ENCODE data around the gene FXYD4.

FXYD4 gene

DNA sequence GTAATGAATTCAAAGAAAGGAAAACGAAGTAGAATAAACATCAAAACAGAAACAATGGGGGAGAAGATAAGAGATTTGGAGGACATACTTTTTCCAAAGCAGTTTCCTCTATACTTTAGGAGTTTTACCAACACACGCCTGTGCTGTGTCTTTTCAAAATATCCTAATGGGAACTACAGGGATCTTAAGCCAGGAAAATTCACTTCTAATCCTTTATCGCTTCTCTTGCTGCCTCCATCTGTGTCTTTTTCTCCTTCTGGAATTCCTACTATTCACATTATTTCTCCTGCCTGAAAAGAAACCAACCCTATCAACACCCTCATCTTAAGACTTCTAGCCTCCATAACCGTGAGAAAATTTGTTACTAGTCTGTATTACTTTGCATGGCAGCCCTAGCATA is 30.7 kb downstream of the FXYD4 start:
- Histone ChIP-seq H4K91ac (ENCODE audit: low read length) (no peak overlapping the region), H2AFZ (ENCODE audit: low read depth, low read length) (no peak overlapping the region), H2BK120ac (ENCODE audit: low read depth, low read length) (no peak overlapping the region), H3K4ac (ENCODE audit: low read depth in 1 of 2, low read length in 2 of 2) (no peak overlapping the region), H2BK15ac (ENCODE audit: low read depth, poor library complexity, severe bottlenecking) (no peak overlapping the region), H3K4me3 (ENCODE audit: insufficient read depth in 1 of 2, low read depth in 1 of 2, low read length in 2 of 2) (no peak overlapping the region), H4K8ac (ENCODE audit: low read length) (no peak overlapping the region), H3K9ac (ENCODE audit: low read length) (peak overlapping the region; percentile 43), H3K36me3 (ENCODE audit: control insufficient read depth in 1 of 2, insufficient read depth in 2 of 2, low read depth in 1 of 2, low read length in 2 of 2) (peaks cover 9 to 42% of the 10 kb centered on the region in 2 experiments), H2AK5ac (ENCODE audit: low read length, severe bottlenecking) (no peak overlapping the region), H3K79me1 (replicated peaks; ENCODE audit: low read length, poor library complexity, severe bottlenecking) (no peaks in the 10 kb centered on the region), H2BK12ac (ENCODE audit: low read length in 2 of 2) (no peak overlapping the region), H3K18ac (ENCODE audit: low read depth in 1 of 2, low read length in 2 of 2) (no peak overlapping the region), H3K4me2 (ENCODE audit: low read length, poor library complexity, severe bottlenecking) (no peak overlapping the region), H3K27me3 (ENCODE audit: control insufficient read depth in 1 of 2, insufficient read depth in 1 of 2, low read length in 2 of 2) (no peaks in the 10 kb centered on the region), H3K27ac (ENCODE audit: low read length, poor library complexity, severe bottlenecking) (no peak overlapping the region), H2BK5ac (ENCODE audit: low read depth, low read length, poor library complexity, severe bottlenecking) (no peak overlapping the region), H3K4me1 (ENCODE audit: control insufficient read depth, insufficient read depth, low read depth, low read length) (peaks cover 22% of the 10 kb centered on the region), H3K23ac (ENCODE audit: low read length in 2 of 2) (no peak overlapping the region), H3K9me3 (ENCODE audit: control insufficient read depth, low read length) (no peaks in the 10 kb centered on the region), H3K14ac (ENCODE audit: low read length in 2 of 2) (no peak overlapping the region)
- 61% methylated on average over 3 of the region's 4 CpGs for WGBS
- no peak for DNase-seq

GRCh38 chr10:43402880-43403452 is 31.5 kb downstream of the FXYD4 start:
- H3K9me3 ChIP-seq (ENCODE audit: control insufficient read depth, low read length) = no peaks in the 10 kb centered on the region
- no peak overlapping the region for H2AFZ ChIP-seq (ENCODE audit: low read depth, low read length)
- H2AK5ac ChIP-seq (ENCODE audit: low read length, severe bottlenecking) = no peak overlapping the region
- no peak overlapping the region for H3K4me3 ChIP-seq (ENCODE audit: insufficient read depth in 1 of 2, low read depth in 1 of 2, low read length in 2 of 2)
- H2BK12ac ChIP-seq (ENCODE audit: low read length in 2 of 2) = no peak overlapping the region
- H2BK120ac ChIP-seq (ENCODE audit: low read depth, low read length) = no peak overlapping the region
- no peaks in the 10 kb centered on the region for H3K79me1 ChIP-seq (replicated peaks; ENCODE audit: low read length, poor library complexity, severe bottlenecking)
- no peak overlapping the region for H3K27ac ChIP-seq (ENCODE audit: low read length, poor library complexity, severe bottlenecking)
- H3K14ac ChIP-seq (ENCODE audit: low read length in 2 of 2) = no peak overlapping the region
- H3K4me2 ChIP-seq (ENCODE audit: low read length, poor library complexity, severe bottlenecking) = no peak overlapping the region
- 97% methylated on average over 7 of the region's 7 CpGs for WGBS
- peaks cover 9 to 42% of the 10 kb centered on the region in 2 experiments for H3K36me3 ChIP-seq (ENCODE audit: control insufficient read depth in 1 of 2, insufficient read depth in 2 of 2, low read depth in 1 of 2, low read length in 2 of 2)
- H3K4me1 ChIP-seq (ENCODE audit: control insufficient read depth, insufficient read depth, low read depth, low read length) = peaks cover 22% of the 10 kb centered on the region
- H4K8ac ChIP-seq (ENCODE audit: low read length) = no peak overlapping the region
- no peak for DNase-seq
- H2BK5ac ChIP-seq (ENCODE audit: low read depth, low read length, poor library complexity, severe bottlenecking) = no peak overlapping the region
- H3K4ac ChIP-seq (ENCODE audit: low read depth in 1 of 2, low read length in 2 of 2) = no peak overlapping the region
- no peak overlapping the region for H4K91ac ChIP-seq (ENCODE audit: low read length)
- peak overlapping the region; percentile 43 for H3K9ac ChIP-seq (ENCODE audit: low read length)
- H3K18ac ChIP-seq (ENCODE audit: low read depth in 1 of 2, low read length in 2 of 2) = no peak overlapping the region
- H2BK15ac ChIP-seq (ENCODE audit: low read depth, poor library complexity, severe bottlenecking) = no peak overlapping the region
- no peaks in the 10 kb centered on the region for H3K27me3 ChIP-seq (ENCODE audit: control insufficient read depth in 1 of 2, insufficient read depth in 1 of 2, low read length in 2 of 2)
- no peak overlapping the region for H3K23ac ChIP-seq (ENCODE audit: low read length in 2 of 2)

DNA sequence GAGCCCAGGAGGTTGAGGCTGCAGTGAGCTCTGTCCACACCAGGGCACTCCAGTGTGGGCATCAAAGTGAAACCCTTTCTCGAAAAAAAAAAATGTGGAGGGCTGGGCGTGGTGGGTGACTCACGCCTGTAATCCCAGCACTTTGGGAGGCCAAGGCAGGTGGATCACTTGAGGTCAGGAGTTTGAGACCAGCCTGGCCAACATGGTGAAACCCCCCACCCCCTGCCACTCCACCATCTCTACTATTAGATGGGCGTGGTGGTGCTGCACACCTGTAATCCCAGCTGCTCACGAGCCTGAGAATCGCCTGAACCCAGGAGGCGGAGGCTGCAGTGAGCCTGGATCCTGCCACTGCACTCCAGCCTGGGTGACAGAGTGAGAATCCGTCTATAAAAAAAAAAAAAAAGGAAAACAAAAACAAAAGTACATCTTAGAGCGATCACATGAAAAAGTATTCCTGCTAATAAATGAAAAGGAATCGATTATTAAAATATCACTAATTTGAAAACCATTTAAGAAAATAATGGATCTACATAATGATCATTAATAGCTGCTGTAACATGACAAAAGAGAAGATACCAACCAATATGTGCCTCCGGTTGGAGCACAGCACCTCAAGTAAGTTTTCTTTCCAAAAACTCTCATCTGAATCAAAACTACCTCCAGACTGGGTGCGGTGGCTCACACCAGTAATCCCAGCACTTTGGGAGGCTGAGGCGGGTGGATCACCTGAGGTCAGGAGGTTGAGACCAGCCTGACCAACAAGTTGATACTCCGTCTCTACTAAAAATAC is 32.7 kb downstream of the FXYD4 start:
- Histone ChIP-seq H3K9me3 (ENCODE audit: control insufficient read depth, low read length) (no peaks in the 10 kb centered on the region), H2BK5ac (ENCODE audit: low read depth, low read length, poor library complexity, severe bottlenecking) (no peak overlapping the region), H3K18ac (ENCODE audit: low read depth in 1 of 2, low read length in 2 of 2) (no peak overlapping the region), H3K27ac (ENCODE audit: low read length, poor library complexity, severe bottlenecking) (no peak overlapping the region), H3K36me3 (ENCODE audit: control insufficient read depth in 1 of 2, insufficient read depth in 2 of 2, low read depth in 1 of 2, low read length in 2 of 2) (peaks cover 9 to 37% of the 10 kb centered on the region in 2 experiments), H3K23ac (ENCODE audit: low read length in 2 of 2) (peak overlapping the region in 1 of 2 experiments; percentile 83), H3K14ac (ENCODE audit: low read length in 2 of 2) (no peak overlapping the region), H3K4me3 (ENCODE audit: insufficient read depth in 1 of 2, low read depth in 1 of 2, low read length in 2 of 2) (peak overlapping the region in 1 of 2 experiments; percentile 36), H2BK12ac (ENCODE audit: low read length in 2 of 2) (peak overlapping the region in 1 of 2 experiments; percentile 63), H3K4me2 (ENCODE audit: low read length, poor library complexity, severe bottlenecking) (no peak overlapping the region), H3K27me3 (ENCODE audit: control insufficient read depth in 1 of 2, insufficient read depth in 1 of 2, low read length in 2 of 2) (no peaks in the 10 kb centered on the region), H3K9ac (ENCODE audit: low read length) (peak overlapping the region; percentile 63), H4K91ac (ENCODE audit: low read length) (no peak overlapping the region), H2AK5ac (ENCODE audit: low read length, severe bottlenecking) (no peak overlapping the region), H2AFZ (ENCODE audit: low read depth, low read length) (no peak overlapping the region), H2BK120ac (ENCODE audit: low read depth, low read length) (no peak overlapping the region), H3K4me1 (ENCODE audit: control insufficient read depth, insufficient read depth, low read depth, low read length) (peaks cover 17% of the 10 kb centered on the region), H3K79me1 (replicated peaks; ENCODE audit: low read length, poor library complexity, severe bottlenecking) (no peaks in the 10 kb centered on the region), H4K8ac (ENCODE audit: low read length) (no peak overlapping the region), H3K4ac (ENCODE audit: low read depth in 1 of 2, low read length in 2 of 2) (no peak overlapping the region), H2BK15ac (ENCODE audit: low read depth, poor library complexity, severe bottlenecking) (no peak overlapping the region)
- DNase-seq = no peak
- 90% methylated on average over 11 of the region's 14 CpGs for WGBS

DNA sequence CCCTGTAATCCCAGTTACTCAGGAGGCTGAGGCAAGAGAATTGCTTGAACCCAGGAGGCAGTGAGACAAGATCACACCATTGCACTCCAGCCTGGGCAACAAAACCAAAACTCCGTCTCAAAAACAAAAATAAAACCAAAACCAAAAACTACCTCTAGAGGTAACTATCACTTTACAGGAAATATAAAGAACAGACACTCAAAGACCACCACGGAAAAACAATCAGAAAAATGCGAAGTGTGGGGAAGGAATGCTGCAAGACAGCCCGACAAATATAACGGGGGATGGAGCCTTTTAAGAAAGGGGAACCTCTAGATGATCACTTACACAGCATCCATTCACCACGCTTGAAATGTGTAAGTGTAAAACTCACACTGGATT is 33.3 kb downstream of the FXYD4 start:
- WGBS = 75% methylated on average over 5 of the region's 6 CpGs

More for the DNA sequence above, 33.3 kb downstream of the FXYD4 start:
- no peak overlapping the region for H3K18ac ChIP-seq (ENCODE audit: low read depth in 1 of 2, low read length in 2 of 2)
- H2BK5ac ChIP-seq (ENCODE audit: low read depth, low read length, poor library complexity, severe bottlenecking) = no peak overlapping the region
- no peak overlapping the region for H3K23ac ChIP-seq (ENCODE audit: low read length in 2 of 2)
- no peak overlapping the region for H2AK5ac ChIP-seq (ENCODE audit: low read length, severe bottlenecking)
- DNase-seq = no peak
- peaks cover 3% of the 10 kb centered on the region for H3K79me1 ChIP-seq (replicated peaks; ENCODE audit: low read length, poor library complexity, severe bottlenecking)
- no peak overlapping the region for H3K4me2 ChIP-seq (ENCODE audit: low read length, poor library complexity, severe bottlenecking)
- H3K14ac ChIP-seq (ENCODE audit: low read length in 2 of 2) = no peak overlapping the region
- no peak overlapping the region for H4K8ac ChIP-seq (ENCODE audit: low read length)
- no peak overlapping the region for H2BK15ac ChIP-seq (ENCODE audit: low read depth, poor library complexity, severe bottlenecking)
- H3K4ac ChIP-seq (ENCODE audit: low read depth in 1 of 2, low read length in 2 of 2) = no peak overlapping the region
- no peak overlapping the region for H2BK12ac ChIP-seq (ENCODE audit: low read length in 2 of 2)
- no peaks in the 10 kb centered on the region for H3K27me3 ChIP-seq (ENCODE audit: control insufficient read depth in 1 of 2, insufficient read depth in 1 of 2, low read length in 2 of 2)
- H3K4me1 ChIP-seq (ENCODE audit: control insufficient read depth, insufficient read depth, low read depth, low read length) = peaks cover 21% of the 10 kb centered on the region
- H3K27ac ChIP-seq (ENCODE audit: low read length, poor library complexity, severe bottlenecking) = no peak overlapping the region
- H4K91ac ChIP-seq (ENCODE audit: low read length) = no peak overlapping the region
- H3K4me3 ChIP-seq (ENCODE audit: insufficient read depth in 1 of 2, low read depth in 1 of 2, low read length in 2 of 2) = peak overlapping the region in 1 of 2 experiments; percentile 36
- H3K9ac ChIP-seq (ENCODE audit: low read length) = peak overlapping the region; percentile 63
- H2BK120ac ChIP-seq (ENCODE audit: low read depth, low read length) = no peak overlapping the region
- no peaks in the 10 kb centered on the region for H3K9me3 ChIP-seq (ENCODE audit: control insufficient read depth, low read length)
- no peak overlapping the region for H2AFZ ChIP-seq (ENCODE audit: low read depth, low read length)
- H3K36me3 ChIP-seq (ENCODE audit: control insufficient read depth in 1 of 2, insufficient read depth in 2 of 2, low read depth in 1 of 2, low read length in 2 of 2) = peaks cover 9 to 32% of the 10 kb centered on the region in 2 experiments
